ENCODE measurements around the gene LRRC36. TPM values are rescaled to one million over a fixed set of nuclear protein-coding genes. Genes with fewer than 3 reads are reported as not detected.

Gene LRRC36
- total and polyA plus RNA-seq, 2 of the 8 experiments (the other 6 are each of a cell fraction or from before 2014, with no cell fraction given) = 0.15 TPM; not detected in 1

GRCh38 chr16:67426022-67426421 lies 99.4 kb downstream of the LRRC36 start:
- Histone ChIP-seq H4K91ac (replicated peaks; ENCODE audit: insufficient read length, low read length) (peak overlapping the region; percentile 75), H3K4ac (replicated peaks; ENCODE audit: insufficient read length, low read depth, low read length) (peak overlapping the region; percentile 25), H4K8ac (ENCODE audit: extremely low read depth, insufficient read depth, low read length) (no peak overlapping the region; the same call in 1 of the 2 replicates), H2AFZ (ENCODE audit: low read length) (no peak overlapping the region), H3K9ac (replicated peaks in 1 of 4; ENCODE audit: extremely low read depth in 1 of 4, low read depth in 3 of 4, low read length in 3 of 4) (no peak overlapping the region), H4K5ac (ENCODE audit: insufficient read length, low read depth, low read length) (peak overlapping the region; percentile 1), H3K4me3 (ENCODE audit: extremely low read depth in 1 of 4, insufficient read depth in 2 of 4, low read depth in 3 of 4, low read length in 4 of 4) (no peak overlapping the region), H3K14ac (ENCODE audit: insufficient read length) (no peak overlapping the region), H3K79me2 (ENCODE audit: control insufficient read depth in 1 of 2, insufficient read depth in 2 of 2, low read length in 2 of 2) (no peaks in the 10 kb centered on the region), H3K56ac (replicated peaks; ENCODE audit: insufficient read length, low read depth, low read length) (no peak overlapping the region), H3K9me3 (ENCODE audit: insufficient read depth in 2 of 2, low read depth in 1 of 2, low read length in 1 of 2) (no peaks in the 10 kb centered on the region), H2BK5ac (ENCODE audit: low read depth, low read length) (0 out of 2 replicates have a peak overlapping the region, but pooled peaks have one; percentile 98), H4K20me1 (replicated peaks in 1 of 2; ENCODE audit: control insufficient read depth in 1 of 2, insufficient read depth in 2 of 2, low read length in 2 of 2) (no peaks in the 10 kb centered on the region), H3K27me3 (replicated peaks in 1 of 4; ENCODE audit: control insufficient read depth in 3 of 4, extremely low read depth in 1 of 4, insufficient read depth in 3 of 4, low read length in 3 of 4) (peaks cover 0 to 19% (median 15%) of the 10 kb centered on the region in 4 experiments; a peak in 6 of 7 replicates), H3K4me1 (replicated peaks in 1 of 4; ENCODE audit: control insufficient read depth in 3 of 4, insufficient read depth in 4 of 4, low read length in 3 of 4) (peaks cover 29 to 48% (median 38%) of the 10 kb centered on the region in 4 experiments), H3K23ac (ENCODE audit: insufficient read length) (no peak overlapping the region), H2BK120ac (replicated peaks; ENCODE audit: low read depth, low read length) (peak overlapping the region; percentile 6), H2BK15ac (ENCODE audit: low read length) (no peak overlapping the region), H2AK5ac (ENCODE audit: low read depth, low read length) (peak overlapping the region; percentile 59; the same call in 1 of the 2 replicates), H3K4me2 (ENCODE audit: insufficient read depth in 1 of 2, low read depth in 2 of 2, low read length in 2 of 2) (peak overlapping the region in 1 of 2 experiments; percentile 86; a peak in 1 of 4 replicates), H3K36me3 (ENCODE audit: control insufficient read depth in 2 of 4, insufficient read depth in 4 of 4, low read length in 3 of 4) (no peaks in the 10 kb centered on the region), H3K79me1 (ENCODE audit: low read depth, low read length) (peaks cover 6% of the 10 kb centered on the region; the same call in 1 of the 2 replicates), H3K18ac (ENCODE audit: extremely low read depth, low read length) (peak overlapping the region; percentile 93), H3K23me2 (ENCODE audit: low read depth, low read length) (peaks cover 9% of the 10 kb centered on the region; the same call in 1 of the 2 replicates), H2BK20ac (ENCODE audit: low read length) (no peak overlapping the region; the same call in 1 of the 2 replicates), H2BK12ac (ENCODE audit: low read depth, low read length) (peak overlapping the region; percentile 93; the same call in 1 of the 2 replicates), H3K27ac (ENCODE audit: low read depth, low read length) (no peak overlapping the region)
- DNase-seq (ENCODE audit: low read depth in 1 of 2, low spot score in 2 of 2) (no peak), FAIRE-seq (no peak)
- CTCF ChIA-PET (ENCODE audit: partially characterized antibody) = interaction anchor here (0.7 to 24.6 kb wide), 15 partner anchors 8 to 167 kb away, joined by 3 to 476 read pairs (median 8); partner anchors contain the start of genes KCTD19, LRRC36, TPPP3 and ZDHHC1
- no peak for TF ChIP-seq TBP (IDR thresholded peaks at IDR 0.05; ENCODE audit: low read depth, low read length)
- TF ChIP-seq RBBP5 (IDR thresholded peaks at IDR 0.05; ENCODE audit: borderline replicate concordance, low read depth, low read length) = no peak
- no peak for TF ChIP-seq ATF2 (IDR thresholded peaks at IDR 0.05; ENCODE audit: low read length)
- no peak for TF ChIP-seq ASH2L (IDR thresholded peaks at IDR 0.05; ENCODE audit: low read length)
- TF ChIP-seq MAX (IDR thresholded peaks at IDR 0.05) = no peak
- TF ChIP-seq POU5F1 (IDR thresholded peaks at IDR 0.05; ENCODE audit: low read depth, low read length) = no peak
- no peak for TF ChIP-seq GTF2F1 (IDR thresholded peaks at IDR 0.05; ENCODE audit: borderline replicate concordance, low read depth, low read length)
- no peak for TF ChIP-seq CEBPB (IDR thresholded peaks at IDR 0.05; ENCODE audit: low read depth, low read length)
- TF ChIP-seq BCL11A (IDR thresholded peaks at IDR 0.05; ENCODE audit: low read depth in 2 of 2, low read length in 2 of 2) = no peak
- no peak for TF ChIP-seq USF2 (IDR thresholded peaks at IDR 0.05; ENCODE audit: low read length)
- 86% methylated on average over 7 of the region's 7 CpGs; no CpG with 5 or more reads in 1 of the 2 experiments for WGBS, 2 experiments (ENCODE audit: extremely low coverage in 1 of 2, insufficient coverage in 1 of 2, insufficient read length in 1 of 2, insufficient replicate concordance in 2 of 2, low coverage in 1 of 2, low lambda C conversion rate in 2 of 2, missing lambda C conversion rate in 1 of 2)
- POLR2A ChIA-PET (ENCODE audit: partially characterized antibody) = interaction anchor here (1.1 to 1.2 kb wide), 3 partner anchors 11 to 180 kb away, joined by 3 to 5 read pairs (median 3); partner anchors contain the start of gene AGRP
